Uterus (tissue), 2 donors: ENCODE data around the gene PSAP.

Experiments
- CTCF ChIP-seq, 4 experiments: fragments of 200-600 bp in 2 of 4; fragments of 450-650 bp in 2 of 4; sonication (generic) in 2 of 4; IDR thresholded peaks; one replicate each; pipeline ENCODE4 v1.5.1; 2016 to 2019; ENCODE audit warnings: antibody characterized with exemption in 4 of 4, mild to moderate bottlenecking in 2 of 4, moderate library complexity in 1 of 4
- POLR2A ChIP-seq, 2 donors: fragments of 450-650 bp; IDR thresholded peaks; one replicate each; pipeline ENCODE4 v1.6.1; 2016; ENCODE audit warnings: antibody characterized with exemption in 2 of 2, mild to moderate bottlenecking in 1 of 2, moderate library complexity in 1 of 2

DNA sequence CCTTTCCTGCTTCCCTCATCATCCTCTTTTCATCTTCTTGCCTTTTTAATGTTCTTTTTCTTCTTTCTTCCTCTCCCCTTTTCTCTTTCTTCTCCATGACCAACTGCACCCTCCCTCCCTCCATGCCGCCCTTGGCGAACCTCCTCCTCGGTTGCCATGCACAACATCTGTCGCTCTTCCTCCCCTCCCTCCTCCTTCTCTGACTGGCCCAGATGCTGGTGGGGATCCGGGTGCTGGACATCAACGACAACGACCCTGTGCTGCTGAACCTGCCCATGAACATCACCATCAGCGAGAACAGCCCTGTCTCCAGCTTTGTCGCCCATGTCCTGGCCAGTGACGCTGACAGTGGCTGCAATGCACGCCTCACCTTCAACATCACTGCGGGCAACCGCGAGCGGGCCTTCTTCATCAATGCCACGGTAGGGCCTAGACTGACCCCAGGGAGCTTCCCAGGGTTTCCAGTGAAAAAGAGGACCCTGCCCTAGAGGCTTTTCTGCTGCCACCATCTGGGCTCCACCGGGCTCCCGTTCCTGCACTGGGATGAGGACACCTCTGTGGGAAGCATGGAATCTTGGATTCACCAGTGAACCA is 66.3 kb downstream of the PSAP start:
- TF ChIP-seq CTCF (IDR thresholded peaks at IDR 0.05) (no peak), POLR2A (IDR thresholded peaks at IDR 0.05) (no peak)
